ENCODE measurements around the gene BEST1.

DNA sequence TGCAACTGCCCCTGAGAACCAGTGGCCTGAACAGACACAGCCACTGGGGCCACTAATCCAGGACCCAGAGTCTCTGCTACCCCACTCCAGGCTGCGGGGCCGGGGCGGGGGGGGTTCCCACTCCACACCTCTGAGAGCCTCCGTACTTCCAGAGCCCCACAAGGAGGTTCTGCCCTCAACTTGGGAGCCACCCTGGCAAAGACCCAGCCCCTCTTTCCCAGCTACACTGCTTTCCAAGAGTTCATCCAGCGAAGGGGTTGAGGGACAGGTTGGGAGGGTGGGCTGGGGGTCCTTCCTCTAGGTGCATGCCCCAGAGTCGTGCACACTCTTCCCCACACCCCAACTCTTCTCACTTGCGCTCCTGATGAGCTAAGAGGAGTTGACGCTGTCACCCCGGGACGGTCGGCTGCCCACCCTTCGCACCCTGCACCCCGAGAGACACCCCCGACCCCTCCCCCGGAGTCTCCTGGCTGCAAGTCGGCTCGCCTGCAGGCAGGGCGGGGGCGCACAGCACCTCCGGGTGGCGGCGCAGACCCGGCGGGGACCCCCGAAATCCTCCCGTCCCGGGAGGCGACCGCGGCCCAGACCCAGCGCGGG is 33.3 kb upstream of the BEST1 start:
- TF ChIP-seq, protein P1, sequence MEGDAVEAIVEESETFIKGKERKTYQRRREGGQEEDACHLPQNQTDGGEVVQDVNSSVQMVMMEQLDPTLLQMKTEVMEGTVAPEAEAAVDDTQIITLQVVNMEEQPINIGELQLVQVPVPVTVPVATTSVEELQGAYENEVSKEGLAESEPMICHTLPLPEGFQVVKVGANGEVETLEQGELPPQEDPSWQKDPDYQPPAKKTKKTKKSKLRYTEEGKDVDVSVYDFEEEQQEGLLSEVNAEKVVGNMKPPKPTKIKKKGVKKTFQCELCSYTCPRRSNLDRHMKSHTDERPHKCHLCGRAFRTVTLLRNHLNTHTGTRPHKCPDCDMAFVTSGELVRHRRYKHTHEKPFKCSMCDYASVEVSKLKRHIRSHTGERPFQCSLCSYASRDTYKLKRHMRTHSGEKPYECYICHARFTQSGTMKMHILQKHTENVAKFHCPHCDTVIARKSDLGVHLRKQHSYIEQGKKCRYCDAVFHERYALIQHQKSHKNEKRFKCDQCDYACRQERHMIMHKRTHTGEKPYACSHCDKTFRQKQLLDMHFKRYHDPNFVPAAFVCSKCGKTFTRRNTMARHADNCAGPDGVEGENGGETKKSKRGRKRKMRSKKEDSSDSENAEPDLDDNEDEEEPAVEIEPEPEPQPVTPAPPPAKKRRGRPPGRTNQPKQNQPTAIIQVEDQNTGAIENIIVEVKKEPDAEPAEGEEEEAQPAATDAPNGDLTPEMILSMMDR (conservative IDR thresholded peaks at IDR 0.05): no peak
- TF ChIP-seq ZFX (IDR thresholded peaks at IDR 0.05): no peak

Measured in C4-2B (cell line).